Lower leg skin (tissue), 4 donors: ENCODE measurements around the gene RNF111. TPM values are rescaled to one million over a fixed set of nuclear protein-coding genes. Genes with fewer than 3 reads are reported as not detected.
"Not testable (repeated sequence)": the region's sequence is repeated elsewhere in the genome, so short reads cannot be mapped to it uniquely, and the experiment has no call there.

Experiments
- DNase-seq, 2 donors: peaks; one replicate each; pipeline ENCODE4 v3.0.0-alpha.2; 2019; ENCODE audit warnings: low spot score in 2 of 2
- H3K4me3 ChIP-seq: fragments of 200-600 bp; sonication (generic); 2 replicates; pipeline ENCODE4 v1.5.1; 2017; ENCODE audit warnings: mild to moderate bottlenecking, low read depth; ENCODE audit not compliant: poor library complexity, severe bottlenecking
- CTCF ChIP-seq, 3 donors: fragments of 450-650 bp; IDR thresholded peaks; one replicate each; pipeline ENCODE4 v1.5.1; 2016; ENCODE audit warnings: antibody characterized with exemption in 3 of 3, mild to moderate bottlenecking in 3 of 3, moderate library complexity in 2 of 3
- POLR2A ChIP-seq, 2 donors: fragments of 450-650 bp; IDR thresholded peaks; one replicate each; pipeline ENCODE4 v1.6.1; 2016 to 2017; ENCODE audit warnings: antibody characterized with exemption in 2 of 2, mild to moderate bottlenecking in 1 of 2, moderate library complexity in 1 of 2
- WGBS, 2 donors: methylation state at CpG; one replicate each; pipeline ENCODE4 v1.1.5; 2018; 5-methylcytosine and 5-hydroxymethylcytosine counted together
- intact Hi-C: fragments of 100-400 bp; cut with DNase I; formaldehyde crosslinking; loops from one replicate; pipeline ENCODE4 v1.15.0; 2023; ENCODE audit warnings: low total_unique reads
- total RNA-seq, 4 donors: library from RNA; depleted of rRNA; stranded (reverse); fragments of >200 nt; gene quantifications; one replicate each; pipeline ENCODE4 v1.1.0, GENCODE V29; 2016

The RNF111 gene
- total RNA-seq, 4 donors from 2014 or later = 14.9 to 27.9 (median 22.6) TPM

DNA sequence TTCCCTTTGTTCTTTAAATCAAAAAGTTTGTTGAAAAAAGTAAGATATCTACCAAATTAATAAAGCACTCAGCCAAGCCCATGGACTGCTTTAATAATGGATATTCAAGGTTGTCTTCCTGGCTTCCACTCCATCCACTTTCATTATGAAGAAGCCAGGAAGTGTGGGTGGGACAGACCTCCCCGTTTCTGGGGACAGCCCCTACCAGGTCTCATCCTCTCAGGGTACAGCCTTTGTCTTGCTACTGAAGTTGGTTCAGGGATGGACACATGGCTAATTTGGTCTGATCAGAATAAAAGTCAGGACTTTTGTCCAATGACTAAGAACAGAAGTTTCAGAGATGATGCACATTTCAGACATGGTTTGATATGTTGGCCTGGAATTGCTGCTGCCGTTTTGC is 150.1 kb downstream of the RNF111 start:
- intact Hi-C loops = no loop called here
- DNase-seq = no peak
- H3K4me3 ChIP-seq = no peak overlapping the region
- 43 to 55% methylated on average over 2 of the region's 2 CpGs for WGBS, 2 donors
- TF ChIP-seq CTCF (IDR thresholded peaks at IDR 0.05) (no peak), POLR2A (IDR thresholded peaks at IDR 0.05) (no peak)

DNA sequence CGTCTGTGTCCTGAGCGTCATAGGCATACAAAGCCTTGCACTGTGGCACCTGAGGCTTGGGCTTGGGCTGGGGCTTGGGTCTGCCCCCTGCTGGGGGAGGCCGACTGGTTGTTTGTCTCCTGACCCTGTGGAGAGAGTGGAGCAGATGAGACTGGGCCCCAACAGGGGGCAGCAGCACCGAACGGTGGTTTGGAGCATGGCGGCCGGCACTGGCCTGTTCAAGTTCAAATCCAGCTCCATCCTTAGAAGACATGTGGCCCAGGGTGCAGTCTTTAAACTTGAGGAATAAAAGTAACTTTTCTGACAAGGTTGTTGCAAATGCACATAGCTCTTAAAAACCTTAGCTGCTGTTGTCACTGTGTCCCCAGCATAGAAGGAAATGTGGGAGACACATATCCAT is 150.8 kb downstream of the RNF111 start:
- DNase-seq = no peak
- intact Hi-C loops = no loop called here
- TF ChIP-seq POLR2A (IDR thresholded peaks at IDR 0.05) (no peak), CTCF (IDR thresholded peaks at IDR 0.05) (no peak)
- H3K4me3 ChIP-seq = no peak overlapping the region
- 67 to 78% methylated on average over 7 of the region's 7 CpGs for WGBS, 2 donors

DNA sequence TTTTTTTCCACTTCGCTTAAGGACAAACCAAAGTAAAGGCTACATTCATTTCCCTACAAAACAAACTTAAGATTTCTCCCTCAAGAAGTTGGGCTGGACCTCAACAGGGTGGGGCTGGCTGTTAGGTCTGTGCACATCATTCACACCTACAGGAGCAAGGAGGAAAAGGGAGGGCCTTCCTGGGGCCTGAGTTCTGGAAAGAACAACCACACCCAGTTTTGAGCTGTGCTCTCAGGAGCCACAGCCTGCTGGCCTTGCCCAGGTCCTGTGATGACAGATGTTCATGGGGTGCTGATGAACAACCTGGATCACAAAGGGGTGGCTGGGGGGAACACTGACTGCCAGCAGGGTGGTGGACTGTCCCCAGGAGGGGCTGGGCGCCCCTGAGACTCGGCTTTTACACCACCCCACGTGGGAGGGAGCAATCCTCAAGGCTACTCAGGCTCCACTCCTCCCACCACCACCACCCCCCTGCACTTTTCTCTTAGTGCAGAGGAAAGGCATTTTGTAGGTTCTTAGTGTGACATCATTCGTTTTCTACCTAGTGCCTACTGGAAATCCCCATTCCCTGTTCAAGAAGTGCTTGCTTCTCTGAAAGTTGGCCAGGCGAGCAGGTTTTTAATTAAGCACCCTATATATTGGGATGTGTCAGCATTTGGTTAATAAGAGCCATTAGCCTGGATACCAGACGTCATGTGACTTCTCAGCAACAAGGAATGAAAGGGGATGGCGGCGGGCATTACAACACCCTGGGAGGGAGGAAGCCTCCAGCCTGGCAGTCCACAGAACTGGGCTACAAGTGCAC is 153.2 kb downstream of the RNF111 start:
- WGBS, 2 donors = 66 to 71% methylated on average over 9 of the region's 9 CpGs
- intact Hi-C loops = no loop called here
- H3K4me3 ChIP-seq = no peak overlapping the region
- TF ChIP-seq POLR2A (IDR thresholded peaks at IDR 0.05) = no peak
- TF ChIP-seq CTCF (IDR thresholded peaks at IDR 0.05) = no peak
- DNase-seq = no peak

GRCh38 chr15:59143281-59143680 is 155.8 kb downstream of the RNF111 start:
- intact Hi-C loops = no loop called here
- H3K4me3 ChIP-seq = no peak overlapping the region
- WGBS, 2 donors = 90 to 93% methylated on average over 5 of the region's 5 CpGs
- DNase-seq = no peak
- TF ChIP-seq CTCF (IDR thresholded peaks at IDR 0.05) (no peak), POLR2A (IDR thresholded peaks at IDR 0.05) (no peak)

- DNase-seq, H3K4me3 ChIP-seq, intact Hi-C loops: not testable (repeated sequence)
- WGBS, 2 donors = 89 to 91% methylated on average over 10 of the region's 10 CpGs
These were observed 157.1 kb downstream of the RNF111 start for GRCh38 chr15:59144594-59144993.

Other genes starting within 250 kb of the RNF111 start
- 10 to 100 TPM; 40.4 to 45.1 (median 44.5) TPM for gene ADAM10, start 238.0 kb upstream of the RNF111 start, total RNA-seq
- 10 to 100 TPM; 17.9 to 30.5 (median 23.4) TPM for gene MINDY2, start 216.4 kb upstream of the RNF111 start, total RNA-seq
- gene SLTM, start 54.0 kb upstream of the RNF111 start, total RNA-seq = 100 to 1,000 TPM in 1 of 4 donors, 10 to 100 TPM in 3; 85.3 to 125 (median 93.3) TPM
- gene CCNB2, start 117.5 kb downstream of the RNF111 start, total RNA-seq = 1 to 10 TPM; 3.3 to 7.6 (median 4.5) TPM
- gene LDHAL6B, start 219.2 kb downstream of the RNF111 start, total RNA-seq = not detected